GM18861 (cell line): ENCODE results near the gene TERB2.
A peak's percentile ranks its signal among the peaks of the same experiment; 100 is the strongest.
"Not testable (repeated sequence)": the region's sequence is repeated elsewhere in the genome, so short reads cannot be mapped to it uniquely, and the experiment has no call there.

Experiments
- ATAC-seq: cut with Tn5 transposase; IDR thresholded peaks from one replicate; pipeline ENCODE4 v1.9.1; 2021; ENCODE audit not compliant: unreplicated experiment

Gene TERB2

DNA sequence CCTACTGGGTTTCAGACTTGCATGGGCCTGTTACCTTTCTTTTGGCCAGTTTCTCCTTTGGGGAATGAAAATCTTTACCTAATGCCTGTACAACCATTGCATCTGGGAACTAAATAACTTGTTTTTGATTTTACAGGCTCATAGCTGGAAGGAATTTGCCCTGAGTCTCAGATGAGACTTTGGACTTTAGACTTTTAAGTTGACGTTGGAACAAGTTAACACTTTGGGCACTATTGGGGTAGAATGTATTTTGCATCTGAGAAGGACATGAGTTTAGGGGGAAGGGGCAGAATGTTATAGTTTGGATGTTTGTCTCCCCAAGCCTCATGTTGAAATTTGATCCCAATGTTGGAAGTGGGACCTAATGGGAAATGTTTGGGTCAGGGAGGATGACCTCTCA is 44.7 kb downstream of the TERB2 start:
- not testable (repeated sequence) for ATAC-seq

GRCh38 chr15:45003731-45004410 is 47.4 kb downstream of the TERB2 start:
- not testable (repeated sequence) for ATAC-seq

GRCh38 chr15:45004590-45005175 is 48.2 kb downstream of the TERB2 start:
- ATAC-seq, result not testable (repeated sequence)

DNA sequence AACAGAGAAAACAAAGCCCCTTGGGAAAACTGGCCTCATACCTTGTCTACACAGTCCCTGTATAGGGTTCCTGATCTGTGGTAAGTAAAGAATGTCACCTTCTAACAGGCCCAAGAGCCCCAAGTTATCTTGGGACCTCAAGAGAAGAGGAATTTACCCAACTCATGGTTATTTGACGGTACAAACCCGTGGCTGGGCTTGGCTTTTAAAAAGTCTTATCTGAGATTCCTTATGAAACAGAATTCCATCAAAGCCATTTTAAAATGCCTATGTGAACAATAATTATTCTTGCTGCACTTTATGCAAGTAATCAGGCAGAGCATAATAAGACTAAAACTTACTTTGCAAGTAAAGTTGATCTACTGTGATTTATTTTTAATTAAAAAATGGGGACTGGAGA is 52.6 kb downstream of the TERB2 start:
- ATAC-seq, result no peak

DNA sequence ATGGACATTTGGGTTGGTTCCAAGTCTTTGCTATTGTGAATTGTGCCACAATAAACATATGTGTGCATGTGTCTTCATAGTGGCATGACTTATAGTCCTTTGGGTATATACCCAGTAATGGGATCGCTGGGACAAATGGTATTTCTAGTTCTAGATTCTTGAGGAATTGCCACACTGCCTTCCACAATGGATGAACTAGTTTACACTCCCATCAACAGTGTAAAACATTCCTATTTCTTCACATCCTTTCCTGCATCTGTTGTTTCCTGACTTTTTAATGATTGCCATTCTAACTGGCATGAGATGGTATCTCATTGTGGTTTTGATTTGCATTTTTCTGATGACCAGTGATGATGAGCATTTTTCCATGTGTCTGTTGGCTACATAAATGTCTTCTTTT is 58.6 kb downstream of the TERB2 start:
- ATAC-seq, result not testable (repeated sequence)

GRCh38 chr15:45020222-45020900 is 63.9 kb downstream of the TERB2 start:
- ATAC-seq, result not testable (repeated sequence)

DNA sequence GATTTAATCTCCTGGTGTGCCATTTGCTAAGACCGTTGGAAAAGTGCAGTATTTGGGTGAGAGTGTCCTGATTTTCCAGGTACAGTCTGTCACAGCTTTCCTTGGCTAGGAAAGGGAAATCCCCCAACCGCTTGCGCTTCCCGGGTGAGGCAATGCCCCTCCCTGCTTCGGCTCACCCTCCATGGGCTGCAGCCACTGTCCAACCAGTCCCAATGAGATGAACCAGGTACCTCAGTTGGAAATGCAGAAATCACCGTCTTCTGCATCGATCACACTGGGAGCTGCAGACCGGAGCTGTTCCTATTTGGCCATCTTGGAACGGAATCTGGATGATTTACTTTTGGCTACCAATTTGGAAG is 64.4 kb downstream of the TERB2 start:
- ATAC-seq, result not testable (repeated sequence)

DNA sequence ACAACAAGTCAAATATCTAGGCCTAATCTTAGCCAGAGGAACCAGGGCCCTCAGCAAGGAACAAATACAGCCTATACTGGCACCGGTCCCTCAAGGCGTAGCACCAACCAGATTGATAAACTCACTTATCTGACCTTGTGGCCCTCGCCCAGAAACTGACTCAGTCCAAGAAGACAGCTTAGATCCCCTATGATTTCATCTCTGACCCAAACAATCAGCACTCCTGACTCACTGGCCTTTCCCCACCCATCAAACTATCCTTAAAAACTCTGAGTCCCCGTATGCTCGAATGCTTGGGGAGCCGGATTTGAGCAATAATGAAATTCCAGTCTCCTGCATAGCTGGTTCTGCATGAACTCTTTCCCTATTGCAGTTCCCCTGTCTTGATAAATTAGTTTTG is 64.9 kb downstream of the TERB2 start:
- no peak for ATAC-seq

DNA sequence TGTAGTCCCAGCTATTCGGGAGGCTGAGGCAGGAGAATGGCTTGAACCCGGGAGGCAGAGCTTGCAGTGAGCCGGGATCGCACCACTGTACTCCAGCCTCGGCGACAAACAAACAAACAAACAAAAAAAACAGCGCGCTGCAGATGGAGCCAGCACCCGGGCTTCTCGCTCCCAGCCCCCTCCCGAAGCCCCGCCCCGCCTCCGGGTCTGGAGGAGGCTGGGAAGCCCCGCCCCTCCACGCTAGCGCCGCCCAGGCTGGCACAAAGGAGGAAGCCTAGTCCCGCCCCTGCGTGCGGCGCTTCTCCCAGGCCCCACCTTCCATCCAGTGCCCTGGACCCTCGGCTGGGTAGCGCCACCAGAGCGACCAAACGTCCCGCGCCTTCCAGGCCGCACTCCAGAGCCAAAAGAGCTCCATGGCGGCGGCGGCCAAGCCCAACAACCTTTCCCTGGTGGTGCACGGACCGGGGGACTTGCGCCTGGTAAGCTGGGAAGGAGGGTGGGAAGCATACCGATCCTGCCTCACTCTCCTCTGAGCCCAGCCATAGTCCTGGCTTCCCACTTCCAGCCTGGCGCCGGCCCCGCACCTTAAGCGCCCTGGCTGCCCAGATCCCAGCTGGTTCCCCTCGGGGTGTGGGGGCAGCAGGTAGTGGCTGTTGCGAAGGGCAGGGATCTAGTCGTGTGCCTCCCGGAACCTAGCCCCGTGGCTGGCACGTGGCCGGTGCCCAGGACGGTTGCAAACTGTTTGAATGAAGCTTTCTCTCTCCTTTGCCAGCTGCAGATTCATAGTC is 66.6 kb downstream of the TERB2 start, which contains the start of gene SORD:
Gene SORD (plus strand): TSS at position 325 of the 788 bp plus-strand sequence. CDS start 89 bp downstream, at position 414.
- ATAC-seq, result peak; percentile 87

GRCh38 chr15:45023659-45024225 is 67.3 kb downstream of the TERB2 start:
- peak; percentile 7 for ATAC-seq

GRCh38 chr15:45024649-45025048 is 68.2 kb downstream of the TERB2 start:
- ATAC-seq, result not testable (repeated sequence)

DNA sequence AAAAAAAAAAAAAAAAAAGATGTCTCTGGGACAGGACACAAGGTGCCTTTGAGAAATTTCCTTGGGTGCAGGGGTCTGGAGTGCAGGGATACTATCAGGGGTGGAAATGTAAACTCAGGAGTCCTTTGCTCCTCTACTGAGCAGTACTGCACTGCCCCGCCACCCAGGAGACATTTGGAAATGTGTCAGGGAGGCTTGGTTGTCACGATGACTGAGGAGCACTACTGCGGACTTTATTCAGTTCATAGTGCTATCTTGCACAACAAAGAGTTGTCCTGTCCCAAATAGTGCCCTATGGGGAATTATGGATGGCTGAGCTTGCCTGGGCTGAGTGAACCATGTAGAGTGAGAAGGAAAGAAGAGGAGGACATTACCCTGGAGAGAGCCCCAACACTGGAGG is 69.1 kb downstream of the TERB2 start:
- not testable (repeated sequence) for ATAC-seq

DNA sequence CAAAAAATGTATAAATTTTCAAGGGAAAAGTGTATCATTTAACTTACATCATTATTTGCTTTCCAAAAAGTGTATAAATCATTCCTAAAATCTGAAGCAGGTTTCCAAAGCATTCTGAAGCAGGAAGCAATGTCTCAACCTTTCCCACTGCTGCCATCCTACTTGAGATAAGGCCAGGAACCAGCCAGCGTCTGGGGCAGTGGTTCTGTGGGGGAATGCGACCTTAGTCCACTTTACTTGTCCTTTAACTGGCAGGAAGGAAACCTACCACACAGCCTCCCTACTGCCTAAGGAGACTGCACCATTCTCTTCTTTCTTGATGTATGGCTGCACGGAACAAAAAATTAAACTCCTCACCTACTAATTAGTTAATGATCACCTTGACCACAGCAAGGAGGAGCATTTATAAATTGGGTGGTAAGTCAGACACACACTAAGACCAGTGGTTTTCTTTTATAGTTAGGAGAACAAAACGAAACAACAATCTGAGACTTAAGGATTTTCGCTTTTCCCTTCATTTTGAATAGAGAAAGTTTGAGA is 70.2 kb downstream of the TERB2 start:
- no peak for ATAC-seq

- no peak for ATAC-seq
Measured at GRCh38 chr15:45027220-45027619, 70.7 kb downstream of the TERB2 start.
